DMS79 treated with DMSO at 0.1 percent for 48 hours (cell line): ENCODE measurements around the gene SLC6A3.
A peak's percentile ranks its signal among the peaks of the same experiment; 100 is the strongest.

Experiments used
- DNase-seq: peaks from one replicate; lab custom pipeline; 2025; lab: John Stamatoyannopoulos, UW

SLC6A3 gene

GRCh38 chr5:1347571-1347970 is 97.7 kb downstream of the SLC6A3 start:
- DNase-seq: no peak

DNA sequence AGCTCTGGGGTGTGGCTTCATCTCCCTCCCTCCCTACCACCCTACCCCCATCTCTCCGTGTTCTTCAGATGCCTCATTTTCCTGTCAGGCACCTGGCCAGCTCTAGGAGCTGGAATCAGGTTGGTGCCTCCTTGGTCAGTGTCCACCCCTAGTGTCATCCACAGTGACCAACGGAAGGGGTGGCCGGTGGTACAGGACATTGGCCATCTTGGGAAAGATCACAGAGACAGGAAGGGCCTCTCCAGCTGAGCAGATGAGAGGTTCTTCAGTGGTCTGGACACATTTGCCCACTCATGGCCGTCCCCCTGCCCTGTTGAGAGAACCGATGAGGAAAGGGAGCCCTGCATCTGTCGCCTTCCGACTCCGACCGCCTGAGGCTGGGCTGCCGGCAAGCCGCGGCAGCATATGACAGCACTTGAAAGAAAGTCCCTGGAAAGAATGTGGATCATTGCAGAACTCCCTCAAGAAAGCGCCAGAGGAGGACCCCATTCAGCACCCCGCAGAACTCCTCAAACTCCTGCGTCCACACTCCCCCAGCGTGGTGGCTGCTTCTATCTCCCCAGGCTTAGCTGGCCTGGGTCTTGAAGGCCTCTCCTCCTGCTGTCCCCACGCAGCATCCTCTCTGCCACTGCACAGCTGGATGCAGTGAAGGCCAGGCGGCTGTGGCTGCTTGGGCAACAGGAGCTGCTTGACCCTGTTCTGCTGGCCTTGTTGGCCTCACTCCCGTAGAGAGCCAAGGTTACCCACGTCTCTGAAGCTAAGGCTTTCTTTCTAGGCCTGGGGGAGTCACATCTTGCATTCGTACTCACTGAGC is 98.4 kb downstream of the SLC6A3 start:
- no peak for DNase-seq

- DNase-seq: no peak
Measured at GRCh38 chr5:1345876-1346626, 99.2 kb downstream of the SLC6A3 start.

GRCh38 chr5:1344975-1345838 is 100.0 kb downstream of the SLC6A3 start, which contains the start of gene CLPTM1L:
Gene CLPTM1L (minus strand): TSS chr5:1345099. CDS start chr5:1344841, 258 bp downstream.
- peak; percentile 45 for DNase-seq

GRCh38 chr5:1343931-1344901 is 101.0 kb downstream of the SLC6A3 start:
- DNase-seq: no peak

GRCh38 chr5:1343315-1343751 is 101.9 kb downstream of the SLC6A3 start:
- no peak for DNase-seq
